ENCODE results near the gene DCP1B. TPM values are rescaled to one million over a fixed set of nuclear protein-coding genes. Genes with fewer than 3 reads are reported as not detected.

The DCP1B gene
- total RNA-seq, 1 donor from 2014 or later: 14.4 TPM

GRCh38 chr12:2039034-2039433 lies 34.8 kb upstream of the DCP1B start:
- no peak for DNase-seq (ENCODE audit: extremely low spot score, unreplicated experiment)
- no peak overlapping the region for H3K27ac Mint-ChIP-seq (ENCODE audit: unreplicated experiment)
- peaks cover 12% of the 10 kb centered on the region for H3K4me1 Mint-ChIP-seq (ENCODE audit: unreplicated experiment)
- no peak overlapping the region for H3K4me3 Mint-ChIP-seq (ENCODE audit: unreplicated experiment)
- TF ChIP-seq, protein P1, sequence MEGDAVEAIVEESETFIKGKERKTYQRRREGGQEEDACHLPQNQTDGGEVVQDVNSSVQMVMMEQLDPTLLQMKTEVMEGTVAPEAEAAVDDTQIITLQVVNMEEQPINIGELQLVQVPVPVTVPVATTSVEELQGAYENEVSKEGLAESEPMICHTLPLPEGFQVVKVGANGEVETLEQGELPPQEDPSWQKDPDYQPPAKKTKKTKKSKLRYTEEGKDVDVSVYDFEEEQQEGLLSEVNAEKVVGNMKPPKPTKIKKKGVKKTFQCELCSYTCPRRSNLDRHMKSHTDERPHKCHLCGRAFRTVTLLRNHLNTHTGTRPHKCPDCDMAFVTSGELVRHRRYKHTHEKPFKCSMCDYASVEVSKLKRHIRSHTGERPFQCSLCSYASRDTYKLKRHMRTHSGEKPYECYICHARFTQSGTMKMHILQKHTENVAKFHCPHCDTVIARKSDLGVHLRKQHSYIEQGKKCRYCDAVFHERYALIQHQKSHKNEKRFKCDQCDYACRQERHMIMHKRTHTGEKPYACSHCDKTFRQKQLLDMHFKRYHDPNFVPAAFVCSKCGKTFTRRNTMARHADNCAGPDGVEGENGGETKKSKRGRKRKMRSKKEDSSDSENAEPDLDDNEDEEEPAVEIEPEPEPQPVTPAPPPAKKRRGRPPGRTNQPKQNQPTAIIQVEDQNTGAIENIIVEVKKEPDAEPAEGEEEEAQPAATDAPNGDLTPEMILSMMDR (IDR thresholded peaks at IDR 0.05): no peak
- H3K9me3 Mint-ChIP-seq (ENCODE audit: unreplicated experiment): no peaks in the 10 kb centered on the region
- H3K36me3 Mint-ChIP-seq (ENCODE audit: unreplicated experiment): no peaks in the 10 kb centered on the region
- peaks cover 67% of the 10 kb centered on the region for H3K27me3 Mint-ChIP-seq (ENCODE audit: unreplicated experiment)

- peak overlapping the region; percentile 62 for H3K4me3 Mint-ChIP-seq (ENCODE audit: unreplicated experiment)
- peaks cover 76% of the 10 kb centered on the region for H3K27me3 Mint-ChIP-seq (ENCODE audit: unreplicated experiment)
- no peaks in the 10 kb centered on the region for H3K9me3 Mint-ChIP-seq (ENCODE audit: unreplicated experiment)
- no peak for DNase-seq (ENCODE audit: extremely low spot score, unreplicated experiment)
- H3K4me1 Mint-ChIP-seq (ENCODE audit: unreplicated experiment): peaks cover 12% of the 10 kb centered on the region
- H3K36me3 Mint-ChIP-seq (ENCODE audit: unreplicated experiment): no peaks in the 10 kb centered on the region
- TF ChIP-seq, protein P1 (IDR thresholded peaks at IDR 0.05): no peak
- no peak overlapping the region for H3K27ac Mint-ChIP-seq (ENCODE audit: unreplicated experiment)
Observed at GRCh38 chr12:2035431-2036055, 31.3 kb upstream of the DCP1B start.

- Mint-ChIP-seq H3K4me1 (ENCODE audit: unreplicated experiment) (peaks cover 12% of the 10 kb centered on the region), H3K27ac (ENCODE audit: unreplicated experiment) (no peak overlapping the region), H3K9me3 (ENCODE audit: unreplicated experiment) (no peaks in the 10 kb centered on the region), H3K36me3 (ENCODE audit: unreplicated experiment) (no peaks in the 10 kb centered on the region), H3K27me3 (ENCODE audit: unreplicated experiment) (peaks cover 72% of the 10 kb centered on the region), H3K4me3 (ENCODE audit: unreplicated experiment) (peak overlapping the region; percentile 62)
- DNase-seq (ENCODE audit: extremely low spot score, unreplicated experiment): peak; percentile 92
- TF ChIP-seq, protein P1 (IDR thresholded peaks at IDR 0.05): peak; percentile 94
Observed at GRCh38 chr12:2034633-2035430, 30.6 kb upstream of the DCP1B start.

DNA sequence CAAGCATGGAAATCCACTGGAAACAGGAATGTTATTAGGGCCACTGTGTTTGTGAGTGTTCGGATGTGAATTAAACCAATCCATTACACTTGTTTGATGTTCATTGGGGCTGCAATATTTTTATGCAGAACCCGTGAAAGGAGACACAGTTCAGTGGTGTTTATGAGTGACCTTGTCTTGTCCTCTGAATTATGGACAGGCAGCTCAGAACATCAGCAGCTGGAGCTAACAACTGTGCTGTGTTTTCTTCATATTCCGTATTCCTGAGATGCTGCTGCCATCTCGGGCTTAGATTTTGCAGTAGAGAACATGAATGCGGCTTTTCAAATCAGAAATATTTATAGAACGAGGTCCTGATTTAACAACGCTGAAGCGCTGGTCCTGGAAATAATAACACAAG lies 28.2 kb upstream of the DCP1B start:
- H3K4me3 Mint-ChIP-seq (ENCODE audit: unreplicated experiment): no peak overlapping the region
- H3K27me3 Mint-ChIP-seq (ENCODE audit: unreplicated experiment): peaks cover 65% of the 10 kb centered on the region
- no peak overlapping the region for H3K27ac Mint-ChIP-seq (ENCODE audit: unreplicated experiment)
- TF ChIP-seq, protein P1 (IDR thresholded peaks at IDR 0.05): no peak
- H3K9me3 Mint-ChIP-seq (ENCODE audit: unreplicated experiment): no peaks in the 10 kb centered on the region
- H3K36me3 Mint-ChIP-seq (ENCODE audit: unreplicated experiment): no peaks in the 10 kb centered on the region
- DNase-seq (ENCODE audit: extremely low spot score, unreplicated experiment): no peak
- H3K4me1 Mint-ChIP-seq (ENCODE audit: unreplicated experiment): peaks cover 12% of the 10 kb centered on the region

- H3K4me3 Mint-ChIP-seq (ENCODE audit: unreplicated experiment): no peak overlapping the region
- H3K27ac Mint-ChIP-seq (ENCODE audit: unreplicated experiment): no peak overlapping the region
- no peaks in the 10 kb centered on the region for H3K9me3 Mint-ChIP-seq (ENCODE audit: unreplicated experiment)
- H3K4me1 Mint-ChIP-seq (ENCODE audit: unreplicated experiment): peaks cover 4% of the 10 kb centered on the region
- H3K36me3 Mint-ChIP-seq (ENCODE audit: unreplicated experiment): no peaks in the 10 kb centered on the region
- TF ChIP-seq, protein P1 (IDR thresholded peaks at IDR 0.05): no peak
- DNase-seq (ENCODE audit: extremely low spot score, unreplicated experiment): no peak
- H3K27me3 Mint-ChIP-seq (ENCODE audit: unreplicated experiment): peaks cover 49% of the 10 kb centered on the region
Observed at GRCh38 chr12:2029851-2030250, 25.6 kb upstream of the DCP1B start.

Measured in osteocyte (in vitro differentiated cells).